Endothelial cell of umbilical vein (primary cell): Measurements from ENCODE around the gene LMO1. TPM values are rescaled to one million over a fixed set of nuclear protein-coding genes. Genes with fewer than 3 reads are reported as not detected.

ENCODE experiments used
- BruUV-seq: library from RNA; stranded (reverse); fragments of 400-500 nt; replicated peaks from 2 replicates; lab custom pipeline; 2021; lab: Mats Ljungman, UMichigan
- CTCF ChIA-PET: fragments of 300-600, 350-600 bp; sonication (Branson Sonifier 250); formaldehyde crosslinking; loops from one replicate; lab custom pipeline; 2021; ENCODE audit warnings: antibody characterized with exemption, inconsistent platforms; lab: Charles Lee
- POLR2A ChIA-PET: fragments of 300-600, 350-600 bp; sonication (Branson Sonifier 250); formaldehyde crosslinking; loops from one replicate; lab custom pipeline; 2021; ENCODE audit warnings: antibody characterized with exemption, inconsistent platforms; lab: Charles Lee
- DNase-seq: peaks from one replicate; pipeline ENCODE4 v3.0.0-alpha.2; 2011; ENCODE audit warnings: low read depth, low spot score
- FAIRE-seq: peaks from 2 replicates; lab custom pipeline; 2011; peaks lifted over from hg19 to GRCh38; lab: Jason Lieb, UNC
- H2AFZ ChIP-seq: 2 replicates; pipeline ENCODE4 v1.6.0; 2012; ENCODE audit warnings: low read depth, low read length, control low read depth, inconsistent platforms
- H3K27ac ChIP-seq: 2 replicates; pipeline ENCODE4 v1.5.1; 2011; ENCODE audit warnings: low read depth, mild to moderate bottlenecking, control low read depth, low read length, moderate library complexity; ENCODE audit not compliant: insufficient read depth
- H3K27me3 ChIP-seq, 2 experiments: 2 replicates each; pipeline versions ENCODE4 v1.6.0 to v1.6.1; 2011; ENCODE audit warnings: low read length in 2 of 2, mixed read lengths in 1 of 2; ENCODE audit not compliant: control insufficient read depth in 2 of 2, insufficient read depth in 2 of 2
- H3K36me3 ChIP-seq, 2 experiments: 2 replicates in 1 of 2; 3 replicates in 1 of 2; pipeline ENCODE4 v1.5.1; 2011; ENCODE audit warnings: low read length in 2 of 2, mild to moderate bottlenecking in 1 of 2, moderate library complexity in 1 of 2; ENCODE audit not compliant: control insufficient read depth in 2 of 2, insufficient read depth in 2 of 2; ENCODE audit errors: extremely low read depth in 1 of 2
- H3K4me1 ChIP-seq: 3 replicates; pipeline ENCODE4 v1.5.1; 2011; ENCODE audit warnings: mild to moderate bottlenecking, low read length; ENCODE audit not compliant: control insufficient read depth, insufficient read depth; ENCODE audit errors: extremely low read depth
- H3K4me2 ChIP-seq: 2 replicates; pipeline ENCODE4 v1.6.1; 2011; ENCODE audit warnings: low read length, control low read depth, mixed read lengths; ENCODE audit not compliant: insufficient read depth
- H3K4me3 ChIP-seq, 3 experiments: fragments of 200-600 bp in 1 of 3; sonication (generic), shearing (Covaris generic) in 1 of 3; replicated peaks in 1 of 3; 2 replicates each; pipeline ENCODE4 v1.5.1; 2011 to 2016; ENCODE audit warnings: control low read depth in 3 of 3, low read length in 3 of 3, mild to moderate bottlenecking in 2 of 3, inconsistent platforms in 1 of 3, low read depth in 1 of 3, moderate library complexity in 1 of 3; ENCODE audit not compliant: insufficient read depth in 1 of 3
- H3K79me2 ChIP-seq: 2 replicates; pipeline ENCODE4 v1.6.0; 2012; ENCODE audit warnings: low read length, inconsistent platforms; ENCODE audit not compliant: control insufficient read depth, insufficient read depth
- H3K9ac ChIP-seq: replicated peaks from 2 replicates; pipeline ENCODE3; 2011; ENCODE audit warnings: low read length, control low read depth; ENCODE audit not compliant: insufficient read depth; ENCODE audit errors: extremely low read depth
- H3K9me1 ChIP-seq: replicated peaks from 3 replicates; pipeline ENCODE4 v1.6.0; 2011; ENCODE audit warnings: mild to moderate bottlenecking, low read length; ENCODE audit not compliant: control insufficient read depth, insufficient read depth; ENCODE audit errors: extremely low read depth
- H3K9me3 ChIP-seq: replicated peaks from 2 replicates; pipeline ENCODE4 v1.5.1; 2012; ENCODE audit warnings: low read length, inconsistent platforms; ENCODE audit not compliant: control insufficient read depth, insufficient read depth
- H4K20me1 ChIP-seq: replicated peaks from 2 replicates; pipeline ENCODE3; 2011; ENCODE audit warnings: mild to moderate bottlenecking, low read length; ENCODE audit not compliant: control insufficient read depth, insufficient read depth; ENCODE audit errors: extremely low read depth
- EZH2 ChIP-seq: IDR thresholded peaks from 2 replicates; pipeline ENCODE4 v1.6.1; 2012; ENCODE audit warnings: borderline replicate concordance, low read depth, mild to moderate bottlenecking, moderate library complexity, low read length, inconsistent platforms; ENCODE audit not compliant: severe bottlenecking
- FOS ChIP-seq: IDR thresholded peaks from 2 replicates; pipeline ENCODE4 v1.6.1; 2011; ENCODE audit warnings: mild to moderate bottlenecking, low read length, moderate library complexity, borderline replicate concordance; ENCODE audit not compliant: insufficient read depth
- GATA2 ChIP-seq: IDR thresholded peaks from 2 replicates; pipeline ENCODE4 v1.7.0; 2011; ENCODE audit warnings: low read depth, mild to moderate bottlenecking, moderate library complexity, mixed read lengths, low read length; ENCODE audit not compliant: insufficient read length, insufficient read depth
- JUN ChIP-seq: IDR thresholded peaks from 2 replicates; pipeline ENCODE4 v1.6.1; 2011; ENCODE audit warnings: borderline replicate concordance, low read depth; ENCODE audit not compliant: insufficient read length, insufficient read depth
- MYC ChIP-seq: IDR thresholded peaks from one replicate; pipeline ENCODE4 v1.6.1; 2011; ENCODE audit warnings: mild to moderate bottlenecking, low read depth, low read length
- POLR2A ChIP-seq: IDR thresholded peaks from 2 replicates; pipeline ENCODE4 v1.6.1; 2012; ENCODE audit warnings: low read depth, mild to moderate bottlenecking, control low read depth, low read length
- POLR2AphosphoS5 ChIP-seq: IDR thresholded peaks from 2 replicates; pipeline ENCODE4 v1.6.1; 2012; ENCODE audit warnings: low read depth, mild to moderate bottlenecking, control low read depth, low read length, moderate library complexity; ENCODE audit not compliant: insufficient read depth
- dilution Hi-C: fragments of 300-500 bp; cut with MboI; formaldehyde crosslinking; loops from one replicate; pipeline ENCODE4 v1.15.0; 2019; ENCODE audit warnings: low sequenced_read_pairs; ENCODE audit not compliant: extremely low pct_ligation_motif_present
- intact Hi-C: fragments of 100-400 bp; cut with micrococcal nuclease; formaldehyde crosslinking; loops from one replicate; pipeline ENCODE4 v1.10.0; 2022
- polyA plus RNA-seq, 4 experiments: library from polyadenylated mRNA; depleted of rRNA in 3 of 4; stranded (reverse) in 3 of 4; unstranded in 1 of 4; fragments of >200 nt; gene quantifications; 2 replicates each; pipeline versions ENCODE4 v1.2.1 to v1.2.3, GENCODE V29; 2011 to 2012; ENCODE audit warnings: missing spikeins in 1 of 4
- total RNA-seq: library from RNA; stranded (reverse); gene quantifications from 2 replicates; pipeline ENCODE4 v1.2.3, GENCODE V29; 2021
- TF ChIP-seq, protein P1 (sequence below), 2 donors: IDR thresholded peaks; 1 replicate in 1 of 2; 2 replicates in 1 of 2; pipeline ENCODE4 v1.5.1; 2011; ENCODE audit warnings: low read length in 2 of 2, mild to moderate bottlenecking in 2 of 2, moderate library complexity in 2 of 2, control low read depth in 1 of 2, inconsistent platforms in 1 of 2, low read depth in 1 of 2; ENCODE audit not compliant: insufficient read depth in 1 of 2; ENCODE audit errors: extremely low read depth in 1 of 2
- TF ChIP-seq, protein P2 (sequence below): IDR thresholded peaks from 2 replicates; pipeline ENCODE4 v1.6.1; 2011; ENCODE audit not compliant: insufficient read depth, insufficient read length

The LMO1 gene
- total and polyA plus RNA-seq, 2 donors (not counting 3 experiments of a cell fraction or from before 2014, with no cell fraction given), result not detected

DNA sequence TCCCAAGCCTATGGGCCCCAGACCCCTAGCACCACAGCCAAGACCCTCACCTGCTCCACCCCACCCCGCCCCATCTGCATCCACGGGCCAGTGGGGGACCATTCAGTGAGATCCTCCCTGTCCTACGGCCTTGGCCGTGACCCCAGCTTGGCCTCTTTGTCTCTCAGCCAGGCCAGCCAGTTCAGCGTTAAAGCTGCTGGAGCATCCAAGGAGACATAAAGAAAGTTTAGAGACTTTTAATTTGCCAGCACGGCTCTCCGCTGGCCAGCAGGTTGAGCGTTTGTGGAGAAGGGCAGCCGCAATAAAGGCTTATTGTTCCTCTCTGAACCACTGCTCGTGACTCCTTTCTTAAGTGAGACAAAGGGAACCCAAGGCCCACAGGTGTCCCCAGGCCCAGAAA is 49.3 kb upstream of the LMO1 start:
- H3K36me3 ChIP-seq, result no peaks in the 10 kb centered on the region
- H3K9me3 ChIP-seq, result no peaks in the 10 kb centered on the region
- no peaks in the 10 kb centered on the region for H3K9me1 ChIP-seq
- dilution Hi-C loops, result no loop called here
- H3K4me1 ChIP-seq, result no peaks in the 10 kb centered on the region
- no peak overlapping the region for H3K27ac ChIP-seq
- intact Hi-C loops, result no loop called here
- ChIA-PET CTCF (no interaction called here), POLR2A (no interaction called here)
- H4K20me1 ChIP-seq, result no peaks in the 10 kb centered on the region
- TF ChIP-seq MYC, result no peak
- no peak for TF ChIP-seq EZH2
- no peak for TF ChIP-seq GATA2
- no peak for TF ChIP-seq POLR2A
- TF ChIP-seq, protein P1, sequence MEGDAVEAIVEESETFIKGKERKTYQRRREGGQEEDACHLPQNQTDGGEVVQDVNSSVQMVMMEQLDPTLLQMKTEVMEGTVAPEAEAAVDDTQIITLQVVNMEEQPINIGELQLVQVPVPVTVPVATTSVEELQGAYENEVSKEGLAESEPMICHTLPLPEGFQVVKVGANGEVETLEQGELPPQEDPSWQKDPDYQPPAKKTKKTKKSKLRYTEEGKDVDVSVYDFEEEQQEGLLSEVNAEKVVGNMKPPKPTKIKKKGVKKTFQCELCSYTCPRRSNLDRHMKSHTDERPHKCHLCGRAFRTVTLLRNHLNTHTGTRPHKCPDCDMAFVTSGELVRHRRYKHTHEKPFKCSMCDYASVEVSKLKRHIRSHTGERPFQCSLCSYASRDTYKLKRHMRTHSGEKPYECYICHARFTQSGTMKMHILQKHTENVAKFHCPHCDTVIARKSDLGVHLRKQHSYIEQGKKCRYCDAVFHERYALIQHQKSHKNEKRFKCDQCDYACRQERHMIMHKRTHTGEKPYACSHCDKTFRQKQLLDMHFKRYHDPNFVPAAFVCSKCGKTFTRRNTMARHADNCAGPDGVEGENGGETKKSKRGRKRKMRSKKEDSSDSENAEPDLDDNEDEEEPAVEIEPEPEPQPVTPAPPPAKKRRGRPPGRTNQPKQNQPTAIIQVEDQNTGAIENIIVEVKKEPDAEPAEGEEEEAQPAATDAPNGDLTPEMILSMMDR (IDR thresholded peaks at IDR 0.05; ENCODE audit: extremely low read depth in 1 of 2, insufficient read depth in 1 of 2, low read depth in 1 of 2, low read length in 2 of 2), result no peak
- TF ChIP-seq POLR2AphosphoS5, result no peak
- TF ChIP-seq, protein P2, sequence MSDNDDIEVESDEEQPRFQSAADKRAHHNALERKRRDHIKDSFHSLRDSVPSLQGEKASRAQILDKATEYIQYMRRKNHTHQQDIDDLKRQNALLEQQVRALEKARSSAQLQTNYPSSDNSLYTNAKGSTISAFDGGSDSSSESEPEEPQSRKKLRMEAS, result no peak
- TF ChIP-seq FOS, result no peak
- no peak for TF ChIP-seq JUN
- DNase-seq (no peak), FAIRE-seq (no peak)
- H3K4me2 ChIP-seq, result no peak overlapping the region
- BruUV-seq, result no TSS peak
- H2AFZ ChIP-seq, result no peak overlapping the region
- H3K9ac ChIP-seq, result no peak overlapping the region
- peaks cover 0 to 2% of the 10 kb centered on the region in 2 experiments for H3K27me3 ChIP-seq
- H3K4me3 ChIP-seq, result no peak overlapping the region
- H3K79me2 ChIP-seq, result no peaks in the 10 kb centered on the region
